ENCODE measurements around the gene ELL2.

DNA sequence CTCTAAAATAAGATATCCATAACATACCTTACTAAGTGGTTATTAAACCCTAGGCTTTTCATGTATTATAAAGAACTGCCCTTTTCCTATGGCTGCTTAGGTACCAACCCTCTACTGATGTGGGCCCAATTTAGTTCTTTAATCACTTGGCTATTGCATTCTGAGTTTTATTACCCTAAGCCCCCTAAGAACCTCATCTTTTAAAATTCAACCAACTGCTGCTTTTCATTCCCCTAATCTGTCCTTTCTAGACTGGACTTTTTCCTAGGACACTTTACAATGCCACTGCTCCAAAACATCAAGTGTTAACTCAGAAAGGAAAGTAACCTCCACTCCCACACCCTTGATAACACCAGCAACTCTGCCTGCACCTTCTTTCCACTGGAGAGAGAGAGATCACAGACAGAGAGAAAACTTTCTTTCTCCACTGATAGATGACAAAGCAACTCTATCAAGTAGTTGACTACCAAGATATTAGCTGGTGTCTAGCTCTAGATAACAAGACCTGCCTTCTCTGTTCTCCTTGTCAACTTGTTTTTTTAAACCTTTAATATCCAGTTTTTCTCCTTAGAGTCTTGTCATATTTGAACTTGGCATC lies 27.3 kb downstream of the ELL2 start:
- TF ChIP-seq POLR2AphosphoS5 (IDR thresholded peaks at IDR 0.05; ENCODE audit: low read depth, low read length) (no peak), POLR2A (IDR thresholded peaks at IDR 0.05; ENCODE audit: low read depth, low read length) (no peak)
